ENCODE measurements around the gene POU2AF1. TPM values are rescaled to one million over a fixed set of nuclear protein-coding genes. Genes with fewer than 3 reads are reported as not detected.
"Not testable (repeated sequence)": the region's sequence is repeated elsewhere in the genome, so short reads cannot be mapped to it uniquely, and the experiment has no call there.

POU2AF1 gene
- total RNA-seq, 2 donors from 2014 or later = 1.6 to 10.5 TPM

- DNase-seq (no peak), ATAC-seq (no peak)
- H3K27ac Mint-ChIP-seq = no peak overlapping the region
- peaks cover 6% of the 10 kb centered on the region for H3K36me3 Mint-ChIP-seq (ENCODE audit: low read depth)
- H3K4me1 Mint-ChIP-seq = no peaks in the 10 kb centered on the region
- H3K4me3 Mint-ChIP-seq = no peak overlapping the region
- peaks cover 20% of the 10 kb centered on the region for H3K27me3 Mint-ChIP-seq
- H3K9me3 ChIP-seq (ENCODE audit: control insufficient read depth, low read length, poor library complexity, severe bottlenecking) = no peaks in the 10 kb centered on the region
Measured at GRCh38 chr11:111334532-111335502, 44.3 kb downstream of the POU2AF1 start.

- Mint-ChIP-seq H3K27me3 (peaks cover 18% of the 10 kb centered on the region), H3K36me3 (ENCODE audit: low read depth) (peaks cover 4% of the 10 kb centered on the region), H3K4me1 (peaks cover 3% of the 10 kb centered on the region), H3K27ac (no peak overlapping the region), H3K4me3 (no peak overlapping the region)
- no peaks in the 10 kb centered on the region for H3K9me3 ChIP-seq (ENCODE audit: control insufficient read depth, low read length, poor library complexity, severe bottlenecking)
- DNase-seq = no peak
- no peak for ATAC-seq
Measured at GRCh38 chr11:111331711-111332479, 47.2 kb downstream of the POU2AF1 start.

GRCh38 chr11:111330234-111330893, 48.7 kb downstream of the POU2AF1 start:
- H3K4me3 Mint-ChIP-seq = no peak overlapping the region
- no peak for ATAC-seq
- H3K36me3 Mint-ChIP-seq (ENCODE audit: low read depth) = peaks cover 3% of the 10 kb centered on the region

GRCh38 chr11:111329306-111330204, 49.5 kb downstream of the POU2AF1 start:
- Mint-ChIP-seq H3K4me1 (peaks cover 3% of the 10 kb centered on the region), H3K27ac (no peak overlapping the region), H3K27me3 (peaks cover 20% of the 10 kb centered on the region), H3K4me3 (no peak overlapping the region), H3K36me3 (ENCODE audit: low read depth) (peaks cover 3% of the 10 kb centered on the region)
- no peaks in the 10 kb centered on the region for H3K9me3 ChIP-seq (ENCODE audit: control insufficient read depth, low read length, poor library complexity, severe bottlenecking)
- DNase-seq (no peak), ATAC-seq (no peak)

More at GRCh38 chr11:111330234-111330893, 48.7 kb downstream of the POU2AF1 start:
- DNase-seq = no peak
- peaks cover 20% of the 10 kb centered on the region for H3K27me3 Mint-ChIP-seq
- H3K27ac Mint-ChIP-seq = no peak overlapping the region
- H3K4me1 Mint-ChIP-seq = peaks cover 3% of the 10 kb centered on the region
- no peaks in the 10 kb centered on the region for H3K9me3 ChIP-seq (ENCODE audit: control insufficient read depth, low read length, poor library complexity, severe bottlenecking)

- H3K27ac Mint-ChIP-seq = no peak overlapping the region
- DNase-seq (no peak), ATAC-seq (no peak)
- H3K9me3 ChIP-seq (ENCODE audit: control insufficient read depth, low read length, poor library complexity, severe bottlenecking) = no peaks in the 10 kb centered on the region
- H3K4me3 Mint-ChIP-seq = no peak overlapping the region
- peaks cover 3% of the 10 kb centered on the region for H3K4me1 Mint-ChIP-seq
- peaks cover 10% of the 10 kb centered on the region for H3K27me3 Mint-ChIP-seq
- no peaks in the 10 kb centered on the region for H3K36me3 Mint-ChIP-seq (ENCODE audit: low read depth)
Measured at GRCh38 chr11:111327908-111328624, 51.0 kb downstream of the POU2AF1 start.

GRCh38 chr11:111326824-111327223, 52.3 kb downstream of the POU2AF1 start:
- ATAC-seq (no peak), DNase-seq (no peak)
- H3K27ac Mint-ChIP-seq = no peak overlapping the region
- H3K9me3 ChIP-seq (ENCODE audit: control insufficient read depth, low read length, poor library complexity, severe bottlenecking) = no peaks in the 10 kb centered on the region
- no peak overlapping the region for H3K4me3 Mint-ChIP-seq
- H3K27me3 Mint-ChIP-seq = peaks cover 10% of the 10 kb centered on the region
- H3K36me3 Mint-ChIP-seq (ENCODE audit: low read depth) = no peaks in the 10 kb centered on the region
- peaks cover 4% of the 10 kb centered on the region for H3K4me1 Mint-ChIP-seq

GRCh38 chr11:111325259-111325658, 53.8 kb downstream of the POU2AF1 start:
- no peak overlapping the region for H3K27ac Mint-ChIP-seq
- peaks cover 6% of the 10 kb centered on the region for H3K4me1 Mint-ChIP-seq
- no peak for DNase-seq
- no peaks in the 10 kb centered on the region for H3K9me3 ChIP-seq (ENCODE audit: control insufficient read depth, low read length, poor library complexity, severe bottlenecking)
- H3K27me3 Mint-ChIP-seq = peaks cover 25% of the 10 kb centered on the region
- H3K4me3 Mint-ChIP-seq = no peak overlapping the region
- ATAC-seq = no peak
- H3K36me3 Mint-ChIP-seq (ENCODE audit: low read depth) = no peaks in the 10 kb centered on the region

GRCh38 chr11:111324277-111324720, 54.8 kb downstream of the POU2AF1 start:
- no peak for ATAC-seq
- Mint-ChIP-seq H3K27me3 (peaks cover 30% of the 10 kb centered on the region), H3K4me3 (no peak overlapping the region), H3K36me3 (ENCODE audit: low read depth) (no peaks in the 10 kb centered on the region), H3K4me1 (peaks cover 6% of the 10 kb centered on the region), H3K27ac (no peak overlapping the region)
- no peaks in the 10 kb centered on the region for H3K9me3 ChIP-seq (ENCODE audit: control insufficient read depth, low read length, poor library complexity, severe bottlenecking)
- no peak for DNase-seq

GRCh38 chr11:111322534-111322933, 56.5 kb downstream of the POU2AF1 start:
- Mint-ChIP-seq H3K4me3 (no peak overlapping the region), H3K4me1 (peaks cover 3% of the 10 kb centered on the region), H3K27ac (no peak overlapping the region), H3K36me3 (ENCODE audit: low read depth) (no peaks in the 10 kb centered on the region), H3K27me3 (peaks cover 34% of the 10 kb centered on the region)
- no peaks in the 10 kb centered on the region for H3K9me3 ChIP-seq (ENCODE audit: control insufficient read depth, low read length, poor library complexity, severe bottlenecking)
- no peak for ATAC-seq
- DNase-seq = no peak

- DNase-seq (no peak), ATAC-seq (no peak)
- H3K27ac Mint-ChIP-seq = no peak overlapping the region
- no peak overlapping the region for H3K4me3 Mint-ChIP-seq
- no peaks in the 10 kb centered on the region for H3K36me3 Mint-ChIP-seq (ENCODE audit: low read depth)
- peaks cover 3% of the 10 kb centered on the region for H3K4me1 Mint-ChIP-seq
- peaks cover 28% of the 10 kb centered on the region for H3K27me3 Mint-ChIP-seq
- no peaks in the 10 kb centered on the region for H3K9me3 ChIP-seq (ENCODE audit: control insufficient read depth, low read length, poor library complexity, severe bottlenecking)
Measured at GRCh38 chr11:111320728-111321568, 58.1 kb downstream of the POU2AF1 start.

GRCh38 chr11:111320199-111320598, 58.9 kb downstream of the POU2AF1 start:
- ATAC-seq; H3K9me3 ChIP-seq (ENCODE audit: control insufficient read depth, low read length, poor library complexity, severe bottlenecking); H3K27ac Mint-ChIP-seq; H3K4me1 Mint-ChIP-seq; DNase-seq; H3K4me3 Mint-ChIP-seq; H3K36me3 Mint-ChIP-seq (ENCODE audit: low read depth): not testable (repeated sequence)
- H3K27me3 Mint-ChIP-seq = peaks cover 28% of the 10 kb centered on the region

All from T-helper 17 cell (primary cell).